C4-2B (cell line): Measurements from ENCODE around the gene TASP1.
"Not testable (repeated sequence)": the region's sequence is repeated elsewhere in the genome, so short reads cannot be mapped to it uniquely, and the experiment has no call there.

Experiments
- H3K27ac ChIP-seq: fragments of 450-650 bp; 2 replicates; pipeline ENCODE4 v1.5.1; 2017
- CTCF ChIP-seq: fragments of 450-650 bp; conservative IDR thresholded peaks from 2 replicates; pipeline ENCODE4 v1.5.1; 2017; ENCODE audit warnings: mild to moderate bottlenecking
- ZFX ChIP-seq: fragments of 450-650 bp; IDR thresholded peaks from 2 replicates; pipeline ENCODE4 v1.6.1; 2017

TASP1 gene

GRCh38 chr20:13613917-13614316 lies 24.8 kb downstream of the TASP1 start:
- no peak overlapping the region for H3K27ac ChIP-seq
- TF ChIP-seq CTCF (no peak), ZFX (no peak)

GRCh38 chr20:13611611-13612125 lies 27.1 kb downstream of the TASP1 start:
- TF ChIP-seq ZFX (no peak), CTCF (no peak)
- no peak overlapping the region for H3K27ac ChIP-seq

GRCh38 chr20:13610184-13610583 lies 28.5 kb downstream of the TASP1 start:
- no peak overlapping the region for H3K27ac ChIP-seq
- TF ChIP-seq CTCF (peak; percentile 18), ZFX (no peak)

- no peak overlapping the region for H3K27ac ChIP-seq
- TF ChIP-seq CTCF (no peak), ZFX (no peak)
Measured at GRCh38 chr20:13608066-13608465, 30.7 kb downstream of the TASP1 start.

GRCh38 chr20:13593423-13593822 lies 45.3 kb downstream of the TASP1 start:
- not testable (repeated sequence) for H3K27ac ChIP-seq

- no peak overlapping the region for H3K27ac ChIP-seq
- TF ChIP-seq CTCF (no peak), ZFX (no peak)
Measured at GRCh38 chr20:13588049-13588448, 50.7 kb downstream of the TASP1 start.

GRCh38 chr20:13587370-13587769 lies 51.4 kb downstream of the TASP1 start:
- no peak overlapping the region for H3K27ac ChIP-seq
- TF ChIP-seq ZFX (no peak), CTCF (no peak)

GRCh38 chr20:13586133-13586532 lies 52.6 kb downstream of the TASP1 start:
- TF ChIP-seq CTCF, result no peak
- TF ChIP-seq ZFX, result no peak
- H3K27ac ChIP-seq, result no peak overlapping the region
